WTC11 (cell line): ENCODE measurements around the gene CLCF1. TPM values are rescaled to one million over a fixed set of nuclear protein-coding genes. Genes with fewer than 3 reads are reported as not detected.

Experiments used
- ATAC-seq: fragments of 200-7000 bp; cut with Tn5 transposase; 2 replicates; pipeline ENCODE4 v1.10.0; 2021; ENCODE audit warnings: mild to moderate bottlenecking, moderate library complexity
- CTCF ChIA-PET: fragments of 300-600 bp; sonication (Branson Sonifier 250); formaldehyde crosslinking; loops from one replicate; lab custom pipeline; 2021; ENCODE audit warnings: antibody characterized with exemption; lab: Charles Lee
- POLR2A ChIA-PET: fragments of 350-600 bp; sonication (Branson Sonifier 250); formaldehyde crosslinking; loops from one replicate; lab custom pipeline; 2021; ENCODE audit warnings: antibody characterized with exemption; lab: Charles Lee
- DNase-seq: peaks from one replicate; pipeline ENCODE4 v3.0.0; 2021; ENCODE audit warnings: low spot score
- H3K27ac Mint-ChIP-seq: 2 replicates; pipeline ENCODE4 v1.8.0; 2021; ENCODE audit warnings: mixed read lengths
- H3K27me3 Mint-ChIP-seq: 2 replicates; pipeline ENCODE4 v1.8.0; 2021; ENCODE audit warnings: low read depth, mild to moderate bottlenecking, moderate library complexity, mixed read lengths
- H3K36me3 Mint-ChIP-seq: 2 replicates; pipeline ENCODE4 v1.8.0; 2021; ENCODE audit warnings: mixed read lengths
- H3K4me1 Mint-ChIP-seq: 2 replicates; pipeline ENCODE4 v1.8.0; 2022; ENCODE audit warnings: mixed read lengths
- H3K4me3 Mint-ChIP-seq: 2 replicates; pipeline ENCODE4 v1.8.0; 2021; ENCODE audit warnings: mild to moderate bottlenecking, moderate library complexity, mixed read lengths
- H3K9me3 Mint-ChIP-seq: 2 replicates; pipeline ENCODE4 v1.8.0; 2021; ENCODE audit warnings: mixed read lengths
- CDX4 ChIP-seq: fragments of 250-450 bp; sonication (Bioruptor Pico); IDR thresholded peaks from 2 replicates; pipeline ENCODE4 v1.9.0; 2021; ENCODE audit warnings: moderate library complexity, mild to moderate bottlenecking, inconsistent platforms, borderline replicate concordance
- ELF4 ChIP-seq: sonication (generic); formaldehyde crosslinking; IDR thresholded peaks from 2 replicates; pipeline ENCODE4 v1.8.1; 2022; ENCODE audit warnings: low read depth, mild to moderate bottlenecking, moderate library complexity, missing genetic modification reagents
- FOXP4 ChIP-seq: sonication (generic); formaldehyde crosslinking; IDR thresholded peaks from 2 replicates; pipeline ENCODE4 v1.8.0; 2022; ENCODE audit warnings: mild to moderate bottlenecking, missing genetic modification reagents
- HMGA2 ChIP-seq: fragments of 250-450 bp; sonication (Bioruptor Pico); IDR thresholded peaks from 2 replicates; pipeline ENCODE4 v1.4.0; 2021; ENCODE audit warnings: mild to moderate bottlenecking, moderate library complexity
- JAZF1 ChIP-seq: fragments of 250-450 bp; sonication (Bioruptor Pico); IDR thresholded peaks from 2 replicates; pipeline ENCODE4 v1.9.0; 2021; ENCODE audit warnings: moderate library complexity, mild to moderate bottlenecking, inconsistent platforms
- MYBL2 ChIP-seq: sonication (generic); formaldehyde crosslinking; IDR thresholded peaks from 2 replicates; pipeline ENCODE4 v1.8.1; 2023; ENCODE audit warnings: mild to moderate bottlenecking, moderate library complexity, missing genetic modification reagents
- NFYB ChIP-seq: sonication (generic); formaldehyde crosslinking; conservative IDR thresholded peaks from 2 replicates; pipeline ENCODE4 v1.8.0; 2022; ENCODE audit warnings: low read depth, missing genetic modification reagents
- PRDM15 ChIP-seq: sonication (generic); formaldehyde crosslinking; IDR thresholded peaks from 2 replicates; pipeline ENCODE4 v1.8.0; 2022; ENCODE audit warnings: missing genetic modification reagents
- RORB ChIP-seq: fragments of 250-450 bp; sonication (Bioruptor Pico); IDR thresholded peaks from 2 replicates; pipeline ENCODE4 v1.9.0; 2021; ENCODE audit warnings: mild to moderate bottlenecking
- TP53 ChIP-seq: sonication (generic); formaldehyde crosslinking; IDR thresholded peaks from 2 replicates; pipeline ENCODE4 v1.8.1; 2023; ENCODE audit warnings: mild to moderate bottlenecking, missing genetic modification reagents
- ZBTB21 ChIP-seq: sonication (generic); formaldehyde crosslinking; IDR thresholded peaks from 2 replicates; pipeline ENCODE4 v1.8.1; 2023; ENCODE audit warnings: mild to moderate bottlenecking, missing genetic modification reagents, borderline replicate concordance
- ZNF263 ChIP-seq: sonication (generic); formaldehyde crosslinking; IDR thresholded peaks from 2 replicates; pipeline ENCODE4 v1.8.1; 2022; ENCODE audit warnings: low read depth, mild to moderate bottlenecking, moderate library complexity, missing genetic modification reagents
- ZNF425 ChIP-seq: fragments of 250-450 bp; sonication (Bioruptor Pico); conservative IDR thresholded peaks from 2 replicates; pipeline ENCODE4 v1.9.0; 2021; ENCODE audit warnings: mild to moderate bottlenecking
- total RNA-seq: library from RNA; stranded (reverse); gene quantifications from 3 replicates; pipeline ENCODE4 v1.2.3, GENCODE V29; 2021
- TF ChIP-seq, protein P1 (sequence below): sonication (generic); formaldehyde crosslinking; IDR thresholded peaks from 2 replicates; pipeline ENCODE4 v1.8.1; 2023; ENCODE audit warnings: mild to moderate bottlenecking, moderate library complexity, missing genetic modification reagents
- TF ChIP-seq, protein P2 (sequence below): fragments of 250-450 bp; sonication (Bioruptor Pico); IDR thresholded peaks from 2 replicates; pipeline ENCODE4 v1.9.0; 2021; ENCODE audit warnings: mild to moderate bottlenecking
- TF ChIP-seq, protein P3 (sequence below): sonication (generic); formaldehyde crosslinking; IDR thresholded peaks from 2 replicates; pipeline ENCODE4 v1.8.1; 2023; ENCODE audit warnings: mild to moderate bottlenecking, missing genetic modification reagents, moderate library complexity

CLCF1 gene
- total RNA-seq, 1 experiment from 2014 or later = 0.92 TPM

GRCh38 chr11:67397536-67397935 is 24.1 kb upstream of the CLCF1 start (continued):
- TF ChIP-seq ZNF263 (CRISPR knock-in tag) (no peak), TP53 (CRISPR knock-in tag) (no peak)

- DNase-seq (peak; percentile 58), ATAC-seq (peak; percentile 38)
- POLR2A ChIA-PET = interaction anchor here (0.5 to 1.9 kb wide), 8 partner anchors 10 to 278 kb away, joined by 3 to 7 read pairs (median 4); partner anchors contain the start of genes KDM2A, PTPRCAP and RPS6KB2
- Mint-ChIP-seq H3K4me1 (peaks cover 38% of the 10 kb centered on the region), H3K4me3 (peak overlapping the region; percentile 45), H3K36me3 (peaks cover 24% of the 10 kb centered on the region), H3K27ac (peak overlapping the region; percentile 93), H3K9me3 (no peaks in the 10 kb centered on the region)
- CTCF ChIA-PET = interaction anchor here (0.7 to 2.0 kb wide), 11 partner anchors 15 to 135 kb away, joined by 3 to 15 read pairs (median 5); partner anchors contain the start of genes POLD4 and TMEM134
- TF ChIP-seq ZBTB21 (CRISPR knock-in tag) = peak; percentile 72; the same call in 1 of the 2 replicates
- no peak for TF ChIP-seq MYBL2 (CRISPR knock-in tag)
- TF ChIP-seq CDX4 (CRISPR knock-in tag) = no peak
- no peak for TF ChIP-seq ZNF263 (CRISPR knock-in tag)
- TF ChIP-seq, protein P1, sequence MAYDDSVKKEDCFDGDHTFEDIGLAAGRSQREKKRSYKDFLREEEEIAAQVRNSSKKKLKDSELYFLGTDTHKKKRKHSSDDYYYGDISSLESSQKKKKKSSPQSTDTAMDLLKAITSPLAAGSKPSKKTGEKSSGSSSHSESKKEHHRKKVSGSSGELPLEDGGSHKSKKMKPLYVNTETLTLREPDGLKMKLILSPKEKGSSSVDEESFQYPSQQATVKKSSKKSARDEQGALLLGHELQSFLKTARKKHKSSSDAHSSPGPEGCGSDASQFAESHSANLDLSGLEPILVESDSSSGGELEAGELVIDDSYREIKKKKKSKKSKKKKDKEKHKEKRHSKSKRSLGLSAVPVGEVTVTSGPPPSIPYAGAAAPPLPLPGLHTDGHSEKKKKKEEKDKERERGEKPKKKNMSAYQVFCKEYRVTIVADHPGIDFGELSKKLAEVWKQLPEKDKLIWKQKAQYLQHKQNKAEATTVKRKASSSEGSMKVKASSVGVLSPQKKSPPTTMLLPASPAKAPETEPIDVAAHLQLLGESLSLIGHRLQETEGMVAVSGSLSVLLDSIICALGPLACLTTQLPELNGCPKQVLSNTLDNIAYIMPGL (CRISPR knock-in tag) = no peak
- TF ChIP-seq JAZF1 (CRISPR knock-in tag) = no peak
- TF ChIP-seq, all 79 proteins: peak for 1
- no peaks in the 10 kb centered on the region for H3K27me3 Mint-ChIP-seq
These were observed 23.4 kb upstream of the CLCF1 start for GRCh38 chr11:67396587-67397389.

DNA sequence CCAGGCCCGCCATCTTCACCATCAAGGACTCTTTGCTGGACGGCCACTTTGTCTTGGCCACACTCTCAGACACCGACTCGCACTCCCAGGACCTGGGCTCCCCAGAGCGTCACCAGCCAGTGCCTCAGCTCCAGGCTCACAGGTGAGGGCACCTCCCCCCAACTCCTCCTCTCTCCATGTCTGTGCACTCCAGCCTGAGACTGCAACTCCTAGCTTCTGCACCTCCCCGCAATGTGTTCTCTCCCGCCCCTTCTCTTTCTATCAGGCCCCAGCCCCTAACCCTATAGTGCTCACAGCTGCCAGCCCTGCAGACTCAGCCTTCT is 22.8 kb upstream of the CLCF1 start:
- peak overlapping the region; percentile 27; the same call in 1 of the 2 replicates for H3K4me3 Mint-ChIP-seq
- peaks cover 40% of the 10 kb centered on the region for H3K4me1 Mint-ChIP-seq
- no peak for DNase-seq
- H3K27ac Mint-ChIP-seq = peak overlapping the region; percentile 86
- no peaks in the 10 kb centered on the region for H3K27me3 Mint-ChIP-seq
- no peaks in the 10 kb centered on the region for H3K9me3 Mint-ChIP-seq
- peaks cover 24% of the 10 kb centered on the region for H3K36me3 Mint-ChIP-seq
- POLR2A ChIA-PET = interaction anchor here (0.5 to 1.9 kb wide), 8 partner anchors 8 to 41 kb away, joined by 3 to 7 read pairs (median 4); partner anchors contain the start of genes PTPRCAP and RPS6KB2
- ATAC-seq = no peak
- CTCF ChIA-PET = interaction anchor here (0.7 to 2.0 kb wide), 11 partner anchors 14 to 135 kb away, joined by 3 to 15 read pairs (median 5); partner anchors contain the start of genes POLD4 and TMEM134
- TF ChIP-seq, protein P2, sequence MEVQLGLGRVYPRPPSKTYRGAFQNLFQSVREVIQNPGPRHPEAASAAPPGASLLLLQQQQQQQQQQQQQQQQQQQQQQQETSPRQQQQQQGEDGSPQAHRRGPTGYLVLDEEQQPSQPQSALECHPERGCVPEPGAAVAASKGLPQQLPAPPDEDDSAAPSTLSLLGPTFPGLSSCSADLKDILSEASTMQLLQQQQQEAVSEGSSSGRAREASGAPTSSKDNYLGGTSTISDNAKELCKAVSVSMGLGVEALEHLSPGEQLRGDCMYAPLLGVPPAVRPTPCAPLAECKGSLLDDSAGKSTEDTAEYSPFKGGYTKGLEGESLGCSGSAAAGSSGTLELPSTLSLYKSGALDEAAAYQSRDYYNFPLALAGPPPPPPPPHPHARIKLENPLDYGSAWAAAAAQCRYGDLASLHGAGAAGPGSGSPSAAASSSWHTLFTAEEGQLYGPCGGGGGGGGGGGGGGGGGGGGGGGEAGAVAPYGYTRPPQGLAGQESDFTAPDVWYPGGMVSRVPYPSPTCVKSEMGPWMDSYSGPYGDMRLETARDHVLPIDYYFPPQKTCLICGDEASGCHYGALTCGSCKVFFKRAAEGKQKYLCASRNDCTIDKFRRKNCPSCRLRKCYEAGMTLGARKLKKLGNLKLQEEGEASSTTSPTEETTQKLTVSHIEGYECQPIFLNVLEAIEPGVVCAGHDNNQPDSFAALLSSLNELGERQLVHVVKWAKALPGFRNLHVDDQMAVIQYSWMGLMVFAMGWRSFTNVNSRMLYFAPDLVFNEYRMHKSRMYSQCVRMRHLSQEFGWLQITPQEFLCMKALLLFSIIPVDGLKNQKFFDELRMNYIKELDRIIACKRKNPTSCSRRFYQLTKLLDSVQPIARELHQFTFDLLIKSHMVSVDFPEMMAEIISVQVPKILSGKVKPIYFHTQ (CRISPR knock-in tag) = no peak
- TF ChIP-seq NFYB (no peak), ELF4 (CRISPR knock-in tag) (no peak), PRDM15 (CRISPR knock-in tag) (no peak), HMGA2 (CRISPR knock-in tag) (no peak), RORB (CRISPR knock-in tag) (no peak), ZNF425 (CRISPR knock-in tag) (no peak), FOXP4 (no peak)
- TF ChIP-seq, protein P3, sequence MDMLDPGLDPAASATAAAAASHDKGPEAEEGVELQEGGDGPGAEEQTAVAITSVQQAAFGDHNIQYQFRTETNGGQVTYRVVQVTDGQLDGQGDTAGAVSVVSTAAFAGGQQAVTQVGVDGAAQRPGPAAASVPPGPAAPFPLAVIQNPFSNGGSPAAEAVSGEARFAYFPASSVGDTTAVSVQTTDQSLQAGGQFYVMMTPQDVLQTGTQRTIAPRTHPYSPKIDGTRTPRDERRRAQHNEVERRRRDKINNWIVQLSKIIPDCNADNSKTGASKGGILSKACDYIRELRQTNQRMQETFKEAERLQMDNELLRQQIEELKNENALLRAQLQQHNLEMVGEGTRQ (CRISPR knock-in tag) = no peak
